HepG2 (cell line): Measurements from ENCODE around the gene CD300A. TPM values are rescaled to one million over a fixed set of nuclear protein-coding genes. Genes with fewer than 3 reads are reported as not detected.

Experiments
- ARNT2 ChIP-seq: sonication (generic); formaldehyde crosslinking; IDR thresholded peaks from 2 replicates; pipeline ENCODE4 v1.8.0; 2022; ENCODE audit warnings: mild to moderate bottlenecking, low read depth, missing genetic modification reagents, moderate library complexity
- EEA1 ChIP-seq: sonication (generic); formaldehyde crosslinking; IDR thresholded peaks from 2 replicates; pipeline ENCODE4 v1.5.1; 2020; ENCODE audit warnings: mild to moderate bottlenecking, missing genetic modification reagents, borderline replicate concordance
- FLYWCH1 ChIP-seq: sonication (generic); formaldehyde crosslinking; IDR thresholded peaks from 2 replicates; pipeline ENCODE4 v1.8.1; 2023; ENCODE audit warnings: mild to moderate bottlenecking, missing genetic modification reagents
- MIER3 ChIP-seq: IDR thresholded peaks from 2 replicates; pipeline ENCODE4 v1.6.1; 2016; ENCODE audit warnings: missing compliant biosample characterization, borderline replicate concordance
- RNF2 ChIP-seq: fragments of 450-650 bp; conservative IDR thresholded peaks from 2 replicates; pipeline ENCODE4 v1.6.1; 2016; ENCODE audit warnings: low read depth
- polyA plus RNA-seq, 8 experiments: library from polyadenylated mRNA; depleted of rRNA in 3 of 8; stranded (reverse) in 7 of 8; unstranded in 1 of 8; fragments of >200 nt; fragmentation: Illumina TruSeq in 4 of 8; extraction: Trizol in 4 of 8; gene quantifications; 2 replicates each; pipeline versions ENCODE4 v1.2.1 to v1.2.3, GENCODE V29; 2011 to 2016; ENCODE audit warnings: low read depth in 4 of 8, missing spikeins in 1 of 8, mixed read lengths in 1 of 8; ENCODE audit not compliant: insufficient read depth in 1 of 8
- total RNA-seq, 5 experiments: library from RNA; depleted of rRNA; stranded (reverse); fragments of >200 nt; fragmentation: Illumina TruSeq; extraction: Trizol; gene quantifications; 2 replicates each; pipeline ENCODE4 v1.2.3, GENCODE V29; 2016; ENCODE audit warnings: low read depth in 1 of 5
- TF ChIP-seq, protein P1 (sequence below): IDR thresholded peaks from 2 replicates; pipeline ENCODE4 v1.6.1; 2016; ENCODE audit warnings: low read depth, missing genetic modification reagents, missing compliant biosample characterization
- TF ChIP-seq, protein P2 (sequence below): sonication (generic); formaldehyde crosslinking; IDR thresholded peaks from 2 replicates; pipeline ENCODE4 v1.5.0; 2020; ENCODE audit warnings: missing genetic modification reagents, mild to moderate bottlenecking, borderline replicate concordance
- TF ChIP-seq, protein P3 (sequence below): sonication (generic); formaldehyde crosslinking; IDR thresholded peaks from 2 replicates; pipeline ENCODE4 v1.5.1; 2020; ENCODE audit warnings: mild to moderate bottlenecking, missing genetic modification reagents, moderate library complexity

CD300A gene
- total and polyA plus RNA-seq, 2 of the 13 experiments (the other 11 are each of a cell fraction or from before 2014, with no cell fraction given), result not detected

DNA sequence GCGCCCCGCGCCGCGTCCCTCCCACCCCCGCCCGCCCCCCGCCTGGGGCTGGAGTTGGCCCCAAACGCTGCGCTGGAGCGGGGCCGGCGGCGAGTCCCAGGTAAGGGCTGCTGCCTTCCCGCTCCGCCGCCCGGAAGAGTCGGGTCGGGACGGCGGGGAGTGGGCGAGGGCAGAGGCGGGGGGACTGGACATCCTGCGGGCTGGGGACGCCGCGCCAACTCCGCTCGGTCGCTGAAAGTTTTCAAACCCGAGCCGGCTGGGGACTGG is 34.1 kb upstream of the CD300A start (continued):
- TF ChIP-seq EEA1, result 0 out of 2 replicates have a peak, but pooled peaks have one; percentile 12
- TF ChIP-seq, protein P1, sequence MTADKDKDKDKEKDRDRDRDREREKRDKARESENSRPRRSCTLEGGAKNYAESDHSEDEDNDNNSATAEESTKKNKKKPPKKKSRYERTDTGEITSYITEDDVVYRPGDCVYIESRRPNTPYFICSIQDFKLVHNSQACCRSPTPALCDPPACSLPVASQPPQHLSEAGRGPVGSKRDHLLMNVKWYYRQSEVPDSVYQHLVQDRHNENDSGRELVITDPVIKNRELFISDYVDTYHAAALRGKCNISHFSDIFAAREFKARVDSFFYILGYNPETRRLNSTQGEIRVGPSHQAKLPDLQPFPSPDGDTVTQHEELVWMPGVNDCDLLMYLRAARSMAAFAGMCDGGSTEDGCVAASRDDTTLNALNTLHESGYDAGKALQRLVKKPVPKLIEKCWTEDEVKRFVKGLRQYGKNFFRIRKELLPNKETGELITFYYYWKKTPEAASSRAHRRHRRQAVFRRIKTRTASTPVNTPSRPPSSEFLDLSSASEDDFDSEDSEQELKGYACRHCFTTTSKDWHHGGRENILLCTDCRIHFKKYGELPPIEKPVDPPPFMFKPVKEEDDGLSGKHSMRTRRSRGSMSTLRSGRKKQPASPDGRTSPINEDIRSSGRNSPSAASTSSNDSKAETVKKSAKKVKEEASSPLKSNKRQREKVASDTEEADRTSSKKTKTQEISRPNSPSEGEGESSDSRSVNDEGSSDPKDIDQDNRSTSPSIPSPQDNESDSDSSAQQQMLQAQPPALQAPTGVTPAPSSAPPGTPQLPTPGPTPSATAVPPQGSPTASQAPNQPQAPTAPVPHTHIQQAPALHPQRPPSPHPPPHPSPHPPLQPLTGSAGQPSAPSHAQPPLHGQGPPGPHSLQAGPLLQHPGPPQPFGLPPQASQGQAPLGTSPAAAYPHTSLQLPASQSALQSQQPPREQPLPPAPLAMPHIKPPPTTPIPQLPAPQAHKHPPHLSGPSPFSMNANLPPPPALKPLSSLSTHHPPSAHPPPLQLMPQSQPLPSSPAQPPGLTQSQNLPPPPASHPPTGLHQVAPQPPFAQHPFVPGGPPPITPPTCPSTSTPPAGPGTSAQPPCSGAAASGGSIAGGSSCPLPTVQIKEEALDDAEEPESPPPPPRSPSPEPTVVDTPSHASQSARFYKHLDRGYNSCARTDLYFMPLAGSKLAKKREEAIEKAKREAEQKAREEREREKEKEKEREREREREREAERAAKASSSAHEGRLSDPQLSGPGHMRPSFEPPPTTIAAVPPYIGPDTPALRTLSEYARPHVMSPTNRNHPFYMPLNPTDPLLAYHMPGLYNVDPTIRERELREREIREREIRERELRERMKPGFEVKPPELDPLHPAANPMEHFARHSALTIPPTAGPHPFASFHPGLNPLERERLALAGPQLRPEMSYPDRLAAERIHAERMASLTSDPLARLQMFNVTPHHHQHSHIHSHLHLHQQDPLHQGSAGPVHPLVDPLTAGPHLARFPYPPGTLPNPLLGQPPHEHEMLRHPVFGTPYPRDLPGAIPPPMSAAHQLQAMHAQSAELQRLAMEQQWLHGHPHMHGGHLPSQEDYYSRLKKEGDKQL (CRISPR knock-in tag), result no peak
- TF ChIP-seq ARNT2 (CRISPR knock-in tag), result no peak
- TF ChIP-seq RNF2, result no peak
- no peak for TF ChIP-seq MIER3 (CRISPR knock-in tag)
- no peak for TF ChIP-seq FLYWCH1 (CRISPR knock-in tag)
- TF ChIP-seq, protein P2, sequence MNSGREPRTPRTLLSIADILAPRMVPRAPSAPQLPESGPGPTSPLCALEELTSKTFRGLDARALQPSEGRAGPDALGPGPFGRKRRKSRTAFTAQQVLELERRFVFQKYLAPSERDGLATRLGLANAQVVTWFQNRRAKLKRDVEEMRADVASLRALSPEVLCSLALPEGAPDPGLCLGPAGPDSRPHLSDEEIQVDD (CRISPR knock-in tag), result no peak
- TF ChIP-seq, protein P3, sequence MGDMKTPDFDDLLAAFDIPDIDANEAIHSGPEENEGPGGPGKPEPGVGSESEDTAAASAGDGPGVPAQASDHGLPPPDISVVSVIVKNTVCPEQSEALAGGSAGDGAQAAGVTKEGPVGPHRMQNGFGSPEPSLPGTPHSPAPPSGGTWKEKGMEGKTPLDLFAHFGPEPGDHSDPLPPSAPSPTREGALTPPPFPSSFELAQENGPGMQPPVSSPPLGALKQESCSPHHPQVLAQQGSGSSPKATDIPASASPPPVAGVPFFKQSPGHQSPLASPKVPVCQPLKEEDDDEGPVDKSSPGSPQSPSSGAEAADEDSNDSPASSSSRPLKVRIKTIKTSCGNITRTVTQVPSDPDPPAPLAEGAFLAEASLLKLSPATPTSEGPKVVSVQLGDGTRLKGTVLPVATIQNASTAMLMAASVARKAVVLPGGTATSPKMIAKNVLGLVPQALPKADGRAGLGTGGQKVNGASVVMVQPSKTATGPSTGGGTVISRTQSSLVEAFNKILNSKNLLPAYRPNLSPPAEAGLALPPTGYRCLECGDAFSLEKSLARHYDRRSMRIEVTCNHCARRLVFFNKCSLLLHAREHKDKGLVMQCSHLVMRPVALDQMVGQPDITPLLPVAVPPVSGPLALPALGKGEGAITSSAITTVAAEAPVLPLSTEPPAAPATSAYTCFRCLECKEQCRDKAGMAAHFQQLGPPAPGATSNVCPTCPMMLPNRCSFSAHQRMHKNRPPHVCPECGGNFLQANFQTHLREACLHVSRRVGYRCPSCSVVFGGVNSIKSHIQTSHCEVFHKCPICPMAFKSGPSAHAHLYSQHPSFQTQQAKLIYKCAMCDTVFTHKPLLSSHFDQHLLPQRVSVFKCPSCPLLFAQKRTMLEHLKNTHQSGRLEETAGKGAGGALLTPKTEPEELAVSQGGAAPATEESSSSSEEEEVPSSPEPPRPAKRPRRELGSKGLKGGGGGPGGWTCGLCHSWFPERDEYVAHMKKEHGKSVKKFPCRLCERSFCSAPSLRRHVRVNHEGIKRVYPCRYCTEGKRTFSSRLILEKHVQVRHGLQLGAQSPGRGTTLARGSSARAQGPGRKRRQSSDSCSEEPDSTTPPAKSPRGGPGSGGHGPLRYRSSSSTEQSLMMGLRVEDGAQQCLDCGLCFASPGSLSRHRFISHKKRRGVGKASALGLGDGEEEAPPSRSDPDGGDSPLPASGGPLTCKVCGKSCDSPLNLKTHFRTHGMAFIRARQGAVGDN (CRISPR knock-in tag), result no peak
